ENCODE data around the gene CLDN10. TPM values are rescaled to one million over a fixed set of nuclear protein-coding genes. Genes with fewer than 3 reads are reported as not detected.

Gene CLDN10
- polyA plus RNA-seq, 2 of the 4 experiments (the other 2 are of a cell fraction): 0.18 to 0.96 TPM

- no peak for FAIRE-seq
- Histone ChIP-seq H3K4me3 (no peak overlapping the region), H3K4me2 (no peak overlapping the region), H3K4me1 (no peaks in the 10 kb centered on the region), H3K27ac (no peak overlapping the region), H3K9me3 (no peaks in the 10 kb centered on the region)
- TF ChIP-seq RARB (CRISPR knock-in tag; IDR thresholded peaks at IDR 0.05): no peak
- TF ChIP-seq, protein P1, sequence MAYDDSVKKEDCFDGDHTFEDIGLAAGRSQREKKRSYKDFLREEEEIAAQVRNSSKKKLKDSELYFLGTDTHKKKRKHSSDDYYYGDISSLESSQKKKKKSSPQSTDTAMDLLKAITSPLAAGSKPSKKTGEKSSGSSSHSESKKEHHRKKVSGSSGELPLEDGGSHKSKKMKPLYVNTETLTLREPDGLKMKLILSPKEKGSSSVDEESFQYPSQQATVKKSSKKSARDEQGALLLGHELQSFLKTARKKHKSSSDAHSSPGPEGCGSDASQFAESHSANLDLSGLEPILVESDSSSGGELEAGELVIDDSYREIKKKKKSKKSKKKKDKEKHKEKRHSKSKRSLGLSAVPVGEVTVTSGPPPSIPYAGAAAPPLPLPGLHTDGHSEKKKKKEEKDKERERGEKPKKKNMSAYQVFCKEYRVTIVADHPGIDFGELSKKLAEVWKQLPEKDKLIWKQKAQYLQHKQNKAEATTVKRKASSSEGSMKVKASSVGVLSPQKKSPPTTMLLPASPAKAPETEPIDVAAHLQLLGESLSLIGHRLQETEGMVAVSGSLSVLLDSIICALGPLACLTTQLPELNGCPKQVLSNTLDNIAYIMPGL (CRISPR knock-in tag; IDR thresholded peaks at IDR 0.05; ENCODE audit: borderline replicate concordance): no peak
- no peak for TF ChIP-seq POLR2A (IDR thresholded peaks at IDR 0.05; ENCODE audit: low read length)
- TF ChIP-seq PHF8 (IDR thresholded peaks at IDR 0.05; ENCODE audit: borderline replicate concordance, low read depth): no peak
- no peak for TF ChIP-seq TFCP2L1 (CRISPR knock-in tag; IDR thresholded peaks at IDR 0.05)
- no peak for TF ChIP-seq SMC3 (IDR thresholded peaks at IDR 0.05)
- TF ChIP-seq MAZ (IDR thresholded peaks at IDR 0.05; ENCODE audit: borderline replicate concordance, low read depth, low read length): no peak
- TF ChIP-seq HEYL (CRISPR knock-in tag; IDR thresholded peaks at IDR 0.05): no peak
- ChIA-PET POLR2A (no interaction called here), CTCF (interaction anchor here (1.2 to 3.8 kb wide), 4 partner anchors 7 to 218 kb away, joined by 3 to 22 read pairs (median 6); no protein-coding TSS in a partner anchor)
- 87% methylated on average over 3 of the region's 3 CpGs for WGBS (ENCODE audit: missing lambda C conversion rate)
- no peak for ATAC-seq
- DNase-seq (ENCODE audit: low read depth in 1 of 2, low spot score in 1 of 2): no peak
These were observed 63.0 kb downstream of the CLDN10 start for GRCh38 chr13:95615539-95615938.

- ATAC-seq: no peak
These were observed 67.7 kb downstream of the CLDN10 start for GRCh38 chr13:95620030-95620824.

GRCh38 chr13:95620825-95621498 lies 68.4 kb downstream of the CLDN10 start:
- ATAC-seq (no peak), DNase-seq (ENCODE audit: low read depth in 1 of 2, low spot score in 1 of 2) (no peak), FAIRE-seq (no peak)
- no peak overlapping the region for H3K4me2 ChIP-seq
- no peaks in the 10 kb centered on the region for H3K9me3 ChIP-seq
- no peak overlapping the region for H3K4me3 ChIP-seq
- H3K4me1 ChIP-seq: no peaks in the 10 kb centered on the region
- POLR2A ChIA-PET: interaction anchor here (0.7 kb wide), 1 partner anchor 84 kb away, joined by 4 read pairs; no protein-coding TSS in a partner anchor
- H3K27ac ChIP-seq: no peak overlapping the region
- 90% methylated on average over 10 of the region's 10 CpGs for WGBS (ENCODE audit: missing lambda C conversion rate)
- CTCF ChIA-PET: interaction anchor here (0.8 to 10.8 kb wide), 3 partner anchors 16 to 213 kb away, joined by 3 to 101 read pairs (median 3); no protein-coding TSS in a partner anchor
- TF ChIP-seq BHLHE40 (IDR thresholded peaks at IDR 0.05; ENCODE audit: low read depth, low read length) (no peak), NR3C1 (IDR thresholded peaks at IDR 0.05) (no peak), SREBF2 (IDR thresholded peaks at IDR 0.05) (no peak), MAFK (IDR thresholded peaks at IDR 0.05; ENCODE audit: partially characterized antibody) (no peak), MYC (IDR thresholded peaks at IDR 0.05; ENCODE audit: borderline replicate concordance, low read length) (no peak), ZSCAN20 (CRISPR knock-in tag; IDR thresholded peaks at IDR 0.05) (no peak), SMC3 (IDR thresholded peaks at IDR 0.05) (no peak), RARB (CRISPR knock-in tag; IDR thresholded peaks at IDR 0.05) (no peak), EHF (CRISPR knock-in tag; IDR thresholded peaks at IDR 0.05) (no peak), JUNB (IDR thresholded peaks at IDR 0.05) (no peak), RAD21 (conservative IDR thresholded peaks at IDR 0.05 in 1 of 2, IDR thresholded peaks at IDR 0.05 in 1 of 2) (no peak), ELK1 (IDR thresholded peaks at IDR 0.05; ENCODE audit: low read depth, low read length) (no peak), ZC3H11A (IDR thresholded peaks at IDR 0.05) (no peak), CBX2 (IDR thresholded peaks at IDR 0.05; ENCODE audit: borderline replicate concordance, low read depth) (no peak)
- TF ChIP-seq, protein P2, sequence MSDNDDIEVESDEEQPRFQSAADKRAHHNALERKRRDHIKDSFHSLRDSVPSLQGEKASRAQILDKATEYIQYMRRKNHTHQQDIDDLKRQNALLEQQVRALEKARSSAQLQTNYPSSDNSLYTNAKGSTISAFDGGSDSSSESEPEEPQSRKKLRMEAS (IDR thresholded peaks at IDR 0.05): no peak
- TF ChIP-seq, protein P3, sequence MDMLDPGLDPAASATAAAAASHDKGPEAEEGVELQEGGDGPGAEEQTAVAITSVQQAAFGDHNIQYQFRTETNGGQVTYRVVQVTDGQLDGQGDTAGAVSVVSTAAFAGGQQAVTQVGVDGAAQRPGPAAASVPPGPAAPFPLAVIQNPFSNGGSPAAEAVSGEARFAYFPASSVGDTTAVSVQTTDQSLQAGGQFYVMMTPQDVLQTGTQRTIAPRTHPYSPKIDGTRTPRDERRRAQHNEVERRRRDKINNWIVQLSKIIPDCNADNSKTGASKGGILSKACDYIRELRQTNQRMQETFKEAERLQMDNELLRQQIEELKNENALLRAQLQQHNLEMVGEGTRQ (IDR thresholded peaks at IDR 0.05): no peak
- TF ChIP-seq, protein P1 (CRISPR knock-in tag; IDR thresholded peaks at IDR 0.05; ENCODE audit: borderline replicate concordance): no peak

More at GRCh38 chr13:95620030-95620824, 67.7 kb downstream of the CLDN10 start:
- ChIA-PET POLR2A (no interaction called here), CTCF (interaction anchor here (1.1 to 10.8 kb wide), 2 partner anchors 16 to 214 kb away, joined by 3 to 101 read pairs; no protein-coding TSS in a partner anchor)
- Histone ChIP-seq H3K9me3 (no peaks in the 10 kb centered on the region), H3K4me1 (no peaks in the 10 kb centered on the region), H3K4me3 (no peak overlapping the region), H3K4me2 (no peak overlapping the region), H3K27ac (no peak overlapping the region)
- WGBS (ENCODE audit: missing lambda C conversion rate): 88% methylated on average over 2 of the region's 2 CpGs
- DNase-seq (ENCODE audit: low read depth in 1 of 2, low spot score in 1 of 2): no peak
- FAIRE-seq: no peak
- TF ChIP-seq TFCP2L1 (CRISPR knock-in tag; IDR thresholded peaks at IDR 0.05) (no peak), ZSCAN20 (CRISPR knock-in tag; IDR thresholded peaks at IDR 0.05) (no peak), RFX5 (IDR thresholded peaks at IDR 0.05) (no peak), BHLHE40 (IDR thresholded peaks at IDR 0.05; ENCODE audit: low read depth, low read length) (no peak), HES2 (IDR thresholded peaks at IDR 0.05) (no peak), ZNF302 (CRISPR knock-in tag; IDR thresholded peaks at IDR 0.05) (no peak), CHD4 (IDR thresholded peaks at IDR 0.05; ENCODE audit: borderline replicate concordance) (no peak), HEYL (CRISPR knock-in tag; IDR thresholded peaks at IDR 0.05) (no peak), KDM1A (IDR thresholded peaks at IDR 0.05; ENCODE audit: low read depth) (no peak), JUNB (IDR thresholded peaks at IDR 0.05) (no peak), RCOR1 (IDR thresholded peaks at IDR 0.05; ENCODE audit: low read depth, low read length) (no peak)

Data from A549 (cell line).